WERI-Rb-1 (cell line): ENCODE measurements around the gene FGFR4.

Experiments
- DNase-seq: peaks from one replicate; pipeline ENCODE4 v3.0.0-alpha.2; 2020
- H3K27ac ChIP-seq: fragments of 250-450 bp; sonication (Bioruptor Pico); 2 replicates; pipeline ENCODE4 v1.5.1; 2020; ENCODE audit warnings: mild to moderate bottlenecking, moderate library complexity
- H3K27me3 ChIP-seq: fragments of 250-450 bp; sonication (Bioruptor Pico); 2 replicates; pipeline ENCODE4 v1.5.1; 2021; ENCODE audit warnings: mild to moderate bottlenecking, low read depth, moderate library complexity; ENCODE audit not compliant: insufficient read depth, severe bottlenecking
- H3K36me3 ChIP-seq: fragments of 250-450 bp; sonication (Bioruptor Pico); 2 replicates; pipeline ENCODE4 v1.5.1; 2020; ENCODE audit warnings: mild to moderate bottlenecking, moderate library complexity
- H3K4me3 ChIP-seq: 2 replicates; pipeline ENCODE4 v1.5.1; 2011; ENCODE audit warnings: low read depth, mild to moderate bottlenecking, control low read depth, low read length
- H3K9me3 ChIP-seq: fragments of 250-450 bp; sonication (Bioruptor Pico); 2 replicates; pipeline ENCODE4 v1.5.1; 2021; ENCODE audit warnings: mild to moderate bottlenecking, moderate library complexity; ENCODE audit not compliant: severe bottlenecking
- CTCF ChIP-seq: IDR thresholded peaks from 2 replicates; pipeline ENCODE4 v1.5.1; 2011; ENCODE audit warnings: low read depth, mild to moderate bottlenecking, control low read depth, inconsistent platforms, low read length

FGFR4 gene

GRCh38 chr5:177077335-177077734 is 9.4 kb upstream of the FGFR4 start:
- Histone ChIP-seq H3K27me3 (no peaks in the 10 kb centered on the region), H3K27ac (no peak overlapping the region), H3K4me3 (no peak overlapping the region), H3K36me3 (no peaks in the 10 kb centered on the region), H3K9me3 (no peaks in the 10 kb centered on the region)
- no peak for DNase-seq
- TF ChIP-seq CTCF = no peak

GRCh38 chr5:177079606-177080005 is 7.1 kb upstream of the FGFR4 start:
- Histone ChIP-seq H3K27ac (no peak overlapping the region), H3K27me3 (no peaks in the 10 kb centered on the region), H3K9me3 (no peaks in the 10 kb centered on the region), H3K36me3 (no peaks in the 10 kb centered on the region), H3K4me3 (no peak overlapping the region)
- DNase-seq = no peak
- no peak for TF ChIP-seq CTCF

- Histone ChIP-seq H3K36me3 (no peaks in the 10 kb centered on the region), H3K27ac (no peak overlapping the region), H3K4me3 (no peak overlapping the region), H3K9me3 (no peaks in the 10 kb centered on the region), H3K27me3 (no peaks in the 10 kb centered on the region)
- DNase-seq = no peak
- no peak for TF ChIP-seq CTCF
Observed at GRCh38 chr5:177080265-177080664, 6.5 kb upstream of the FGFR4 start.

- no peak overlapping the region for H3K4me3 ChIP-seq
Observed at GRCh38 chr5:177081859-177082258, 4.9 kb upstream of the FGFR4 start.

GRCh38 chr5:177083357-177083756 is 3.4 kb upstream of the FGFR4 start:
- Histone ChIP-seq H3K27me3 (no peaks in the 10 kb centered on the region), H3K27ac (no peak overlapping the region; the same call in 1 of the 2 replicates), H3K36me3 (no peaks in the 10 kb centered on the region), H3K9me3 (no peaks in the 10 kb centered on the region), H3K4me3 (no peak overlapping the region)
- no peak for TF ChIP-seq CTCF
- peak; percentile 28 for DNase-seq

More at GRCh38 chr5:177081859-177082258, 4.9 kb upstream of the FGFR4 start:
- no peak for DNase-seq
- Histone ChIP-seq H3K27me3 (no peaks in the 10 kb centered on the region), H3K36me3 (no peaks in the 10 kb centered on the region), H3K9me3 (no peaks in the 10 kb centered on the region), H3K27ac (no peak overlapping the region)
- TF ChIP-seq CTCF = no peak

- no peak overlapping the region for H3K27ac ChIP-seq
- no peak overlapping the region for H3K4me3 ChIP-seq
- no peaks in the 10 kb centered on the region for H3K36me3 ChIP-seq
- H3K9me3 ChIP-seq = no peaks in the 10 kb centered on the region
- H3K27me3 ChIP-seq = no peaks in the 10 kb centered on the region
- no peak for DNase-seq
- TF ChIP-seq CTCF = no peak
Observed at GRCh38 chr5:177084175-177084574, 2.5 kb upstream of the FGFR4 start.
